IMR-90 (cell line): Measurements from ENCODE around the gene ANGPTL4.

ENCODE experiments used
- FOS ChIP-seq: fragments of 150-350 bp; IDR thresholded peaks from 2 replicates; pipeline ENCODE4 v1.6.1; 2016; ENCODE audit warnings: low read depth, low read length
- POLR2A ChIP-seq: IDR thresholded peaks from 2 replicates; pipeline ENCODE4 v1.6.1; 2012; ENCODE audit warnings: mild to moderate bottlenecking, low read depth, low read length
- RCOR1 ChIP-seq: IDR thresholded peaks from 2 replicates; pipeline ENCODE4 v1.6.1; 2012; ENCODE audit warnings: mild to moderate bottlenecking, low read length, improper control_type of control experiment; ENCODE audit not compliant: insufficient replicate concordance
- RFX5 ChIP-seq: IDR thresholded peaks from 2 replicates; pipeline ENCODE4 v1.8.0; 2012; ENCODE audit warnings: low read depth, mild to moderate bottlenecking, low read length, moderate library complexity
- TF ChIP-seq, protein P1 (sequence below): conservative IDR thresholded peaks from 2 replicates; pipeline ENCODE4 v1.5.1; 2012; ENCODE audit warnings: mild to moderate bottlenecking, low read depth, low read length, improper control_type of control experiment
- TF ChIP-seq, protein P2 (sequence below): fragments of 150-350 bp; IDR thresholded peaks from 2 replicates; pipeline ENCODE4 v1.6.1; 2017; ENCODE audit warnings: mild to moderate bottlenecking, antibody characterized with exemption, low read length, low read depth

DNA sequence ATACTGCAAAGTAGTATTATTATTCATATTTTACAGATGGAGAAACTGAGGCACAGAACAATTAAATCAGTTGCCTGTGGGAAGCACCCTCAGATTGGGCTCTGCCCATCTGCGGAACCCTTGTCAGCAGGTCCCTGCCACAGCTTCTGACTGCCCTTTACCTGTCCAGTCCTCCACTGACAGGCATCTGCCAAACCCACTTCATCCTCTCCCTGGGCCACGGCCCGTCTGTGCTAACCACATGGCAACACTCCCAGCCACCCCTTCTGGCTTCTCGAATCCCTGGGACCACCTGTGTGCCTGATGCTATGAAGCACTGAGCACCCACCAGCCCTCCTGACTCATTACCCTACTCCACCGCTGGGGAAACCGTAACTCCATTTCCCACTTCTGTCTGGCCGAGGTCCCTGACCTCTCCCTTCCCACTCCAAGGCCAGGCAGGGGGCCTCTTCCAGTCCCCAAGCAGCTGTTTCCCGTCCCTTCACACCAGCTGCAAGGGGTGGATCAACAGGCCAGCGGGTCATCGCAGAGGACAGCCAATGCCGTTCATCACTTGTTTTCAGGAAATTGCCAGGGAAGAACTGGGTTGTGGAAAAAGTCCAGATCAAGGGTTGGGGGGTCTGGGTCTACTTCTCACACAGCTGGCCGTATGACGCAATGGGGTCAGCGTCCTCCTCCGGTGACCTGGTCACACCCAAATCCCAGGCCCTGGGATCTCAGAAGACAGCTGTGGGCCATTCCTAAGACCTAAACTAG is 23.4 kb upstream of the ANGPTL4 start:
- TF ChIP-seq, protein P1, sequence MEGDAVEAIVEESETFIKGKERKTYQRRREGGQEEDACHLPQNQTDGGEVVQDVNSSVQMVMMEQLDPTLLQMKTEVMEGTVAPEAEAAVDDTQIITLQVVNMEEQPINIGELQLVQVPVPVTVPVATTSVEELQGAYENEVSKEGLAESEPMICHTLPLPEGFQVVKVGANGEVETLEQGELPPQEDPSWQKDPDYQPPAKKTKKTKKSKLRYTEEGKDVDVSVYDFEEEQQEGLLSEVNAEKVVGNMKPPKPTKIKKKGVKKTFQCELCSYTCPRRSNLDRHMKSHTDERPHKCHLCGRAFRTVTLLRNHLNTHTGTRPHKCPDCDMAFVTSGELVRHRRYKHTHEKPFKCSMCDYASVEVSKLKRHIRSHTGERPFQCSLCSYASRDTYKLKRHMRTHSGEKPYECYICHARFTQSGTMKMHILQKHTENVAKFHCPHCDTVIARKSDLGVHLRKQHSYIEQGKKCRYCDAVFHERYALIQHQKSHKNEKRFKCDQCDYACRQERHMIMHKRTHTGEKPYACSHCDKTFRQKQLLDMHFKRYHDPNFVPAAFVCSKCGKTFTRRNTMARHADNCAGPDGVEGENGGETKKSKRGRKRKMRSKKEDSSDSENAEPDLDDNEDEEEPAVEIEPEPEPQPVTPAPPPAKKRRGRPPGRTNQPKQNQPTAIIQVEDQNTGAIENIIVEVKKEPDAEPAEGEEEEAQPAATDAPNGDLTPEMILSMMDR = 0 out of 2 replicates have a peak, but pooled peaks have one; percentile 13
- TF ChIP-seq POLR2A (no peak), RCOR1 (no peak), RFX5 (no peak), FOS (no peak)
- TF ChIP-seq, protein P2, sequence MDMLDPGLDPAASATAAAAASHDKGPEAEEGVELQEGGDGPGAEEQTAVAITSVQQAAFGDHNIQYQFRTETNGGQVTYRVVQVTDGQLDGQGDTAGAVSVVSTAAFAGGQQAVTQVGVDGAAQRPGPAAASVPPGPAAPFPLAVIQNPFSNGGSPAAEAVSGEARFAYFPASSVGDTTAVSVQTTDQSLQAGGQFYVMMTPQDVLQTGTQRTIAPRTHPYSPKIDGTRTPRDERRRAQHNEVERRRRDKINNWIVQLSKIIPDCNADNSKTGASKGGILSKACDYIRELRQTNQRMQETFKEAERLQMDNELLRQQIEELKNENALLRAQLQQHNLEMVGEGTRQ = no peak
